ENCODE results near the gene ZNF319.

Gene ZNF319

DNA sequence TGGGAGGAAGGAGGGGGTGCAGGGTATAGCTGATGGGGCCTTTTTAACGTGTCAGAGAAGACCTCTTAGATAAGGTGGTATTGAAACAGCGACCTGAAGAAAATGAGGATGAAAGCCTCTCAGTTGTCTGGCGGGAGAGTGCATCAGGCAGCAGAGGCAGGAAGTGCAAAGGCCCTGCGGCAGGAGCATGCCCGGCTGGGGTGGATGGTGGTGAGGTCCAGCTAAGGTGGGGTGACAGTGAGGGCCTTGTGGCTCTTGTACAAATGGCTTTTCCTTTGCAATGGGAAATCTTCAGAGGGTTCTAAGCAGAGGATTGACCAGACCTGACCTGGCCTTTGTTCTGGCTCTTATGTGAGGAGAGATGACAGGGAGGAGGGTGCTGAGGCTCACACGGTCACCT is 36.5 kb upstream of the ZNF319 start:
- no peak for DNase-seq

DNA sequence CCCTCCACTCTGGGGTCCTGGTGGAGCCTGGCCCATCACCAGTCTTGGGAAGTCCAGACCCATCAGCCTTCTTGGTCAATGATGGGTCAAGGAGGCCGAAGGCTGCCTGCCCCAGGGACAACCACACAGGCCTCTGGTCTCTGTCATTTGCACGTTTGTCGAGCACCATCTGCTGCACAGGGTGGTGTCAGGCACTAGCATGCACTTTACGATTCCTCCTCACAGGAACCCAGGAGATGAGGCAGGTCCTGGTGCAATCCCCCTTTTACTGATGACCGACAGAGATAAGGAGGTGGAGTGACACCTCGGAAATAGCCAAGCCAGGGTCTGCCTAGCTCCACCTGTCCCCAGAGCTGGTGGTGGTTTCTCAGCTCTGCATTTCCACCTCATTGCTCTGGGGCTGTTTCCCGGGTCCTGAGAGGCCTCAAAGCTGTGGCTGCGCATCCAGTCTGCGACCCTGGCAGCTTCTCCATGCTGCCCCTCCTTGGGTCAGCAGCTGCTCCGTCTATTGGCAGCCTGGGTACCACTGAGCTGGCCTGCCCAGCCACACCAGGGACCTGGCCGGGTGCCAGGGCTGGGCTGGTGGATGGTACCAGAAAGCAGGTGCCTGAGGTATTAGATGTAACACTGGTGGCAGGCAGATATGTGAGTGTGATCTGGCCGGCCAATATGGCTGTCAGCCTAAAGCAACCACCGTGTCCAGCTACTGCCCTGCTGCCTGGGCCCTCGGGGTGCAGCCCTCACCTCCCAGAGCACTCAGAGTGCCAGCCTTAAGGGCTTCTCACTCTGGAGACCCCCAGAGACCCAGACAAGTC is 35.1 kb upstream of the ZNF319 start:
- no peak for DNase-seq

DNA sequence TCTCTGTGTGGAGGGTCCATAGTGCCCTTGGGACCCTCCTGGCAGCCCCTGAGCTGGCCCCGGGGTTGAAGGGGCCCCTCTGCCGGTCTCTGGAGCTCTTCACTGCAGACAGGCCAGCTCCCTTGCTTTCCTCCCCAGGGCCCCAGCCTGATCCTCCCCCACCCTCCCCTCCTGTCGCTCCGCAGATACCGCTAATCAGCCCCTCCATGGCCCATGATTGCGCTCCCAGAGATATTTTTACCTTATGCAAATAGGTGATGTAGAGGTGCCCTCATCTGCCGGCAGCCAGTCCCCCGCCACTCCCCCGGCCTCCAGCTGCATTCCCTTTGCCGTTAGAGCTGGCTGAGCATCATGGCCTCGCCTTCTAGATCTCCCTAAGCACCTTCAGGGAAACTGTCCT is 34.3 kb upstream of the ZNF319 start:
- DNase-seq = no peak

GRCh38 chr16:58034128-58034685 is 33.7 kb upstream of the ZNF319 start:
- no peak for DNase-seq

DNA sequence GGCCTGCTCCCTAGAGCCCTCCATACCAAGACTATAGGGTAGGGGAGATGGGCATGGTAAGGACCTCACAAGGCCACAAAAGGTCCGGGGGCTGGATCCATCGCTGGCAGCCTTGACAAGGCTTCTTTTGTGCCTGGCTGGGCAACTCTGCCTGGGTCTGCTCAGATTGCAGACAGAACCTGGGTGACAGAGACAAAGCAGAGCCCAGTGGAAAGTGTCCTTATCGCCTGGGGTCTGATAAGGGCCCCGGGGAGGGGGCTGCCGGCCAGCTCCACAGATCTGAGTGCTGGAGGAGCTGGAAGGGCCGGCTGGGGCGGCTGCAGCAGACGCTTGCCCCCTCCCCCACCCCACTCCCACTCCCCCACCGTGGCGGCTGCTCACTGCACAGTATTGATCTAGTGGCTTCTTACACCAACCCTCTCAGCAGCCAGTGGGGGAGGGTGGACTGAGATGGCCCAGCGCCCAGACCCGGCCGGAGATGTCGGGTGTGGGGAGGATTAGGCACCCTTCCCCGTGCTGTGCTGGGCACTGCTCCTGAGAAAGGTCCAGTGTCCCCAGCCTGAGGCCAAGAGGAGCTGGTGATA is 32.3 kb upstream of the ZNF319 start:
- no peak for DNase-seq

- no peak for DNase-seq
These were observed 30.7 kb upstream of the ZNF319 start for GRCh38 chr16:58031016-58031800.

DNA sequence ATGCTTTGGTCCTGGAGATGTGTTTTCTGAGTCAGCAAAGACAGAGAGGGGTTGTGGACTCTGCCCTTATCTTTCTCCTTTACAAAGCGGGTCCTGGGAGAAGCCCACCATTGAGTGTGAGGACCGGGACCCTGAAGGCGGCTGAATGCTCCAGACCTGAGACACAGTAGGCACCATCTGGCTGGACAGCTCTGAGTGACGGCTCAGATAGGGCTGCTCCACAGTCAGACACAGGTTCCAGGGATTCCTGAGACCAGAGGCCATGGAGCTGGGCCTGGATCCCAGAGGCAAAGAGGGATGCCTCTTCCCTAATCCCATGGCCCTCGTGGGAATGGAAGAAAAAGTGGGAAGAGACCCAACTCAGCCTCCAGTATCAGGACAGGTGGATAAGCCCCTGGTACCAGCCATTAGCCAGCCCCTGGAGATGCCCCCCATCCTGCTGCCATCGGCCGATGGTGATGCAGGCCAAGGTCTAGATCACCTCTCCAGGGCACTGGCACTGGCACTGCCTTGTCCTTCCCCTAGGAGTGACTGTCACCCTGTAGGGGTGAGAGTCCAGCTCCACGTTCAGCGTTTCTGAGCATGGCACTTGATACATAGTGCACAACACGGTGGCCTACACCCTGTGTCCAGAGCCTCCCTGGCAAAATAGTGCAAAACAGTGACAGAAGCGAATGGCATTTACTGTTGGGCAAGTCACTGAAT is 29.8 kb upstream of the ZNF319 start:
- no peak for DNase-seq

GRCh38 chr16:58029410-58029809 is 28.9 kb upstream of the ZNF319 start:
- DNase-seq = no peak

DNA sequence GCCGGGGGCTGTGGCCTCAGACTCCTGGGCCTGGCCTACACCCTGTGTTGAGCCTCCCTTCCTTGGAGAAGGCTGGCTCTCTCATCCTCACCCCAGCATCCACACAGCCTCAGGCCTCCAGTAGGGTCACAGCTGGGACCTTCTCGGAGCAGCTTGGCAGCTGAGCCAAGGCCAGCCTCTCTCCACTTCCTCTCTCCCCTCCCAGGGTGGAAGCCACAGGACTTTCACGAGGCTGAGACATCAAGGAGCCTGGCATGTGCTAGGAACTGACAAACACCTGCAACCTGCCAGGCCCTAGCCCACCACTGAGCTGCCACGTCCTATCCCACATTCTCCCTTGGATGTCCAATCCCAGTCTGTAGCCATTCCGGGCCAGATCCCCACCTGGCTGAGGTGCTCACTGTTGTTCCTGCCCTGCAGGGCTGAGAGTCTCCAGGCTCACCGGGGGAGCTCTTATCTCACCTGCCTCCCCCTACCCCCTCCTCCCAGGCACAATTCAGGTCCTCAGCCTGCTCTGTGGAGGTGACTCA is 28.1 kb upstream of the ZNF319 start:
- no peak for DNase-seq

- DNase-seq = no peak
These were observed 27.5 kb upstream of the ZNF319 start for GRCh38 chr16:58027916-58028455.

- peak in 1 of 2 experiments; percentile 31 for DNase-seq
These were observed 26.9 kb upstream of the ZNF319 start for GRCh38 chr16:58027161-58027915.

DNA sequence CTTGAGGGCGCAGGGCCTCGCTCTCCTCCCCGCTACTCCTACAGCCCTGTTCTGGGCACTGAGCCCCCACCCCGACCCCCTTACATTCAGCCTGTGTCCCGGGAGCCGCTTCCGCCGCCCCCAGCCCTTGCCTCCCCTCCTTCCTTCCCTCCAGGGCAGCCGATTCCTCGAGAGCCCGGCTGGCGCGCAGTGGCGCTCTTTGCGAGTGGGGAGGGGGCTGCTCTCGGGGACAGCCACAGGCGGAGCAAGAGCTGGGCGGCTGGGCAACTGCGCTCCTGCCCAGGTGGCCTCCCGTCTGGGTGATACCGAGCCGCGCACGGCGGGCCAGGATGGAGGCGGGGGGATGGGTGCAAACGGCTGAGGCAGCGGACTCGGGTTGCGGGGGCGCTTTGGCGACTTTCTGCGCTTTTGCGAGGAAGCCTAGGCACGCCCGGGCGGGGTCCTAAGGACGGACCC is 26.3 kb upstream of the ZNF319 start:
- DNase-seq = no peak

DNA sequence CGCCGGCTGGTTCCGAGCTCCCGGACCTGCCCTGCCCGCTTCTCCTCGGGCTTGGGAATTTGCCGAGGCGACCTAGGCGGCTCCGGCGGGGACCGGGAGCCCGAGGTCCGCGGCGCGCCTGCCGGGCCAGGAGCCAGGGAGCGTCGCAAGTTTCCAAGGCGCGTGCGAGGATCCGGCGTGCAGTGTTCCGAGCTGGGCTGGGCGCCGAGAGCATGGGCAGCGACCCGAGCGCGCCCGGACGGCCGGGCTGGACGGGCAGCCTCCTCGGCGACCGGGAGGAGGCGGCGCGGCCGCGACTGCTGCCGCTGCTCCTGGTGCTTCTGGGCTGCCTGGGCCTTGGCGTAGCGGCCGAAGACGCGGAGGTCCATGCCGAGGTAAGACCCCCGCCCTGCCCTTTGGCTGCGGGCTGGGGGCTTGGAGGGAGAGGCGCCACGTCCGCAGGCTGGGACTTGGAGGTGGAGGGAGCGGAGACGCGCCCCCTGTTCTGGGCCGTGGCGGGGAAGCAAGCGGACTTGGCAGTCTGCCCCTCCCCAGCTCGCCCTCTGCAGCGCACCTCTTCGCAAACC is 25.8 kb upstream of the ZNF319 start:
- DNase-seq = no peak

- peak; percentile 44 to 47 for DNase-seq
These were observed 25.1 kb upstream of the ZNF319 start, which contains the start of gene MMP15 for GRCh38 chr16:58025351-58026138. Gene MMP15 (plus strand): TSS chr16:58025754. CDS start chr16:58026351, 597 bp downstream.

DNA sequence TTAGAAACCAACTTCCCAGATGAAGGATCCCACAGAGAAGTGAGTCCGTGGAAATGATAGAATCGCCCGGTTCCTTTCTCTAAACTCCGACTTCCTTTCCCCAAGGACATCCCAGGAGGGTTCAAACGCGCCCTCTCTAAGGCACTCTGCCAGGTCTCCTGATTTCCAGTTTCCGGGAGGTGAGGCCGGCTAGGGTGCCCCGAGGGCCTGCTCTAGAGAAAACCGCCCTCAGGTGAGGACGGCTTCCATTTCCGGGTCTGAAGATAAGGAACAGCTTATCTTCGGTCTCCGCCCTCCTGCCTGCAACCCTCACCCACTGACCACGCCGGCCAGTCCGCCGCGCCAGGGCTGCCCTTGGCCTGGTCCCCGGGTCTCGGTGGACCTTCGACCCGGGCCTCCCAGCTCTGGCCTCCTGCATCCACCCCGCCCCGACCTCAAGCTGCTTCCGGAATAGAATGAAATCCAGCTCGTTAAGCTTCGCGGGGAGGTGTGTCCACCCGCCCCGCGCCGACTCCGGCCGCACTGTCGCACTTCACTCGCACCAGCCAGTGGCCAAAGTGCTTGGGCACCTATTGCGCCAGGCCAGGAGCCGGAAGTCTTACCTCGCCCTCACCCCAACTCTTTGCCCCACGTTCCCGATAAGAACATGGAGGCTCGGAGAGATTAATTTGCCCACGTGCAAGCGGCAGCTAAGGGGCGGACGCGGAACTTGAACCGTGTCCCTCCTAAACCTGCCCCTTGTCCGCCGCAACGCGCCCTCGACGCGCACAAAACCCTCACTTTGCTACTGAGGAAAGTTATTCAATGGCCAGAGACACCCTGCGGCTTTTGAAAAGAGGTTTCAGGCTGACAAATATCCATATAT is 24.2 kb upstream of the ZNF319 start:
- DNase-seq = no peak

DNA sequence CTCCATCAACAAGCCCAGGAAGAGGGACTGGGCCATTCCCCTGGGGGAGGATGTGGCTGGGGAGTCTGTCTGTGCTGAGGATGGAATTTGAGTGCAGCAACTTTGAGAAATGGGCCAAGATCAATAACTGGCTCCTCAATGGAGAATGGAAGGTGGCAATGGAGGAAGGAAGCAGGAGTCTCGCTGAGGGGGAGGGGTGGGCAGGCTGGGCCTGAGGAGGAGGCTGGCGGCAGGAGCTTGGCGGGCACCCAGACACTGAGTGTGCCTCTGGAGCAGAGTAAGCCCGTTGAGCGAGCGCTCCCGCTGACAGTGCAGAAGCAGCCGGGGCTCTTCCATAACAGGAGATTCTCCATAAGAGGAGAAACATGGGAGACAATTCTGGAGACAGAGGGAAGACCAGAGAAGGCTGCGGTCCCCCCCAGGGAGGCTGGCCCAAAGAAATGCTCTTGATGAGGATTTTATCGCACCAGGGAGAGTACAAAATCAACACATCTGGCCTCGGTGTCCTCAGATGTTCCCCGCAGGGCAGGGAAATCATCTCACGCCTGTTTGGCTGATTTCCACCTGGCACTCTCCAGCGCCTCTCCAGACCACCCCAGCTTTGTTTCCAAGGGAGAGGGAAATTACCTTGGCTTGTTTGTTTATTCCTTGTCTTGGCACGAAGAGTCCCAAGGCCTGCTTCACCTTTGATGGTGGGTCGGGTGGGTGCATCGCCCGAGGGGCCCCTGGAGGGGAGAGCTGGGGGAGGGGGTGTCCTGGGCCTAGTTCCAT is 22.3 kb upstream of the ZNF319 start:
- no peak for DNase-seq

- no peak for DNase-seq
These were observed 21.4 kb upstream of the ZNF319 start for GRCh38 chr16:58021661-58022551.

Data from NCI-H187 (cell line).